Stimulated activated memory B cell treated with anti-CD40 and anti-IgM and Interleukin-4, amounts not matched to agents 10 μg/mL and 1 μg/mL and 100 μg/mL, for 72 hours (primary cell): ENCODE data around the gene IL17B.
A peak's percentile ranks its signal among the peaks of the same experiment; 100 is the strongest.

Experiments used
- ATAC-seq: fragments of 150-1000 bp; cut with Tn5 transposase; 2 replicates; pipeline ENCODE4 v1.10.0; 2021
- H3K27ac Mint-ChIP-seq: one replicate; pipeline ENCODE4 v1.8.0; 2022; ENCODE audit warnings: mild to moderate bottlenecking, mixed read lengths
- H3K27me3 Mint-ChIP-seq: one replicate; pipeline ENCODE4 v1.8.0; 2022; ENCODE audit warnings: mixed read lengths
- H3K36me3 Mint-ChIP-seq: one replicate; pipeline ENCODE4 v1.8.0; 2022; ENCODE audit warnings: mixed read lengths
- H3K4me1 Mint-ChIP-seq: one replicate; pipeline ENCODE4 v1.8.0; 2022; ENCODE audit warnings: mixed read lengths
- H3K4me3 Mint-ChIP-seq: one replicate; pipeline ENCODE4 v1.8.0; 2022; ENCODE audit warnings: mild to moderate bottlenecking, moderate library complexity, mixed read lengths
- H3K9me3 Mint-ChIP-seq: one replicate; pipeline ENCODE4 v1.8.0; 2022; ENCODE audit warnings: mixed read lengths

The IL17B gene

DNA sequence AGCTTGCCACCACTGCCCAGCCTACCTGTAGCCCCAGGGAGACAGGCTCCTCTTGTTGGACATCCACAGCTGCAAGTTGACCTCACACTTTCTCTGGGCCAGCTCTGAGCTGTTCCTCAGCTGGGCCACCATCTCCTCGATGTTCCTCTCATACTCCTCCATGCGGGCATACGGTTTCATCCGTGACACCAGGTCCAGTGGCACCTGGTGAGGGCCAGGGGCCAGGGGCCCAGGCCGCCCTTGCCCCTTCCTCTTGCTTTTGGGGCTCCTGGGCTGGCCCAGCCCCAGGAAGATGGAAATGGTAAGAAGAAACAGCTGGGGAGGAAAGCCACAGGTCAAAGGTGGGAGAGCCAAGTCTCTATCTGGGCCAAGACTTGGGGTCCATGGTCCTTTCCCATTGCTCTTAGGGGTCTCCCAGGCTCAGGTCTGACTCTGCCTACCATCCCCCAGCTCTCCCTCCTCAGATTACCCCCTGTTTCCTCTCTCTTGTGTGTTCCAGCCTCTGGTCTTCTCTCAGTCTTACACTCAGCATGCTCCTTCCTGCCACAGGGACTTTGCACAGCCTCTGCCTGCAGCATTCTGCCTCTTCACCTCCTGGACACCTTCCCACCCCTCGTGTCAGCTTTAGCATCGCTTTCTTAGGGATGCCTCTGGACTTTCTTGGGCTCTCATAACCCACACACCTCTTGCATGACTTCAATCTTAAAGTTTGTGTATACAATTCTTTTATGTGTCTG lies 2.2 kb downstream of the IL17B start:
- H3K27me3 Mint-ChIP-seq = no peaks in the 10 kb centered on the region
- no peaks in the 10 kb centered on the region for H3K9me3 Mint-ChIP-seq
- peaks cover 5% of the 10 kb centered on the region for H3K4me1 Mint-ChIP-seq
- H3K27ac Mint-ChIP-seq = no peak overlapping the region
- H3K36me3 Mint-ChIP-seq = no peaks in the 10 kb centered on the region
- ATAC-seq = no peak
- no peak overlapping the region for H3K4me3 Mint-ChIP-seq

DNA sequence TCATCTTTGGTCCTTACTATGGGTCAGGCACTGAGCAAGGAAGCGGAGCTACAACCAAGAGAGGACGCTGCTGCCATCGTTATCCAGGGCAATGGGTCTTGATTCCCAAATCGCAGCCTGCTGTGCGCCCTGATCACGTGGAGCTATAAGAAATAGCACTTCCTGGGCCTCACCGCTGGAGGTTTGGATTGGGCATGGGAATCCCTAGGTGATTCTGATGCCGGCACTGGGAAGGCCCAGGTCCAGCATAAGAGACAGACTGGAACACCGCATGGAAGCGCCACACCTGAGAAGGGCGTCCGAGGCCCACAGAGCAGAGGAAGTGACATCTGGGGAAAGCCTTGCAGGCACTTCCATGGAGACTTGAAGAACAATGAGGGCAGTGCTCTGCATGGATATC lies 3.0 kb downstream of the IL17B start:
- Mint-ChIP-seq H3K36me3 (no peaks in the 10 kb centered on the region), H3K27me3 (no peaks in the 10 kb centered on the region), H3K9me3 (no peaks in the 10 kb centered on the region), H3K4me1 (no peaks in the 10 kb centered on the region), H3K27ac (no peak overlapping the region), H3K4me3 (no peak overlapping the region)
- ATAC-seq = no peak

DNA sequence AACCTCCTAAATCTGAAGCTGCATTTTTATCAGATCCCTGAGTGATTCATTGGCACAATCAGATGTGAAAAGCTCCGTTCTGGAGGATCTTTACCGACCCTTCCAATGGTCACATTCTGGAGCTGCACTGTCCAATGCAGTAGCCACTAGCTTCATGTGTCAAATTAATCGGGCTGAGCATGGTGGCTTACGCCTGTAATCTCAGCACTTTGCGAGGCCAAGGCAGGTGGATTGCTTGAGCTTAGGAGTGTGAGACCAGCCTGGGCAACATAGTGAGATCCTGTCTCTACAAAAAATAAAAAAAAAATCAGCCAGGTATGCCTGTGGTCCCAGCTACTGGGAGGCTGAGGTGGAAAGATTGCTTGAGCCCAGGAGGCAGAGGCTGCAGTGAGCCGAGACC lies 3.7 kb downstream of the IL17B start:
- no peaks in the 10 kb centered on the region for H3K27me3 Mint-ChIP-seq
- H3K36me3 Mint-ChIP-seq = no peaks in the 10 kb centered on the region
- H3K4me1 Mint-ChIP-seq = no peaks in the 10 kb centered on the region
- no peak for ATAC-seq
- H3K27ac Mint-ChIP-seq = no peak overlapping the region
- H3K4me3 Mint-ChIP-seq = no peak overlapping the region
- H3K9me3 Mint-ChIP-seq = no peaks in the 10 kb centered on the region

DNA sequence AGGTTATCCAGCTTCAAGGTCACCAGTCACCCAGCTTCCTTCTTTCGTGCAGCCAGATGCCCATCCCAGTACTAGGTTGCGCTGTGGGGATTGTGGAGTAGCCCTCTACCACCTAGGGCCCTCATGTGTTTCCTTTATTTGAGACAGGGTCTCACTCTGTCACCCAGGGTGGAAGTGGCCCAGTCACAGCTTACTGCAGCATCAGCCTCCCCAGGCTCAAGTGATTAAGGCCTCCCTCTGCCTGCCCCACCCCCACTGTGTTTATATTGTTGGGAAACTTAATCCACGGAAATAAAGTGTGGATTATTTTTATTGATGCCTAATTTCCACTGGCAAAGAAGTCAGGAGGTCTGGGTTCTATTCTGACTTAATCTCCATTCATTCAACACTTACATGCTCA lies 4.3 kb downstream of the IL17B start:
- H3K27me3 Mint-ChIP-seq = no peaks in the 10 kb centered on the region
- no peaks in the 10 kb centered on the region for H3K9me3 Mint-ChIP-seq
- H3K4me3 Mint-ChIP-seq = no peak overlapping the region
- no peaks in the 10 kb centered on the region for H3K4me1 Mint-ChIP-seq
- no peaks in the 10 kb centered on the region for H3K36me3 Mint-ChIP-seq
- no peak overlapping the region for H3K27ac Mint-ChIP-seq
- no peak for ATAC-seq

DNA sequence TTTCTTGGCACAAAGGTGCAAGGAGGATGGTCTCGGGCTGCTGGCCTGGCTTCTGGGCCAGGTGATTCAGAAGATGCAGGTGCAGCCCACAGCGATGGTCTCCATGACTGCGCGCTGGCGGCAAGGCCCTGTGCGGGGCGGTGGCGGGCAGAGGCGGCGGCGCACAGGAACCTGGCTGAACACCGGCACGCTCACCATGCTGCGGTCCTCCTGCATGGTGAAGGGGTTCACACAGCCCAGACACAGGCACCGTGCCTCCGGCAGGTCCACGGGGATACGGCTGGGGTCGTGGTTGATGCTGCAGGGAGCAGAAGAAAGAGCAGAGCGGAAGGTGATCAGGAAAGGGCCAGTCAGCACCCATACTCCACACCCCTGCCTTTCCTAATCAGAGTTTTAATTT lies 4.8 kb downstream of the IL17B start:
- Mint-ChIP-seq H3K27ac (no peak overlapping the region), H3K36me3 (no peaks in the 10 kb centered on the region), H3K4me1 (no peaks in the 10 kb centered on the region), H3K4me3 (no peak overlapping the region), H3K27me3 (no peaks in the 10 kb centered on the region), H3K9me3 (no peaks in the 10 kb centered on the region)
- ATAC-seq = no peak

DNA sequence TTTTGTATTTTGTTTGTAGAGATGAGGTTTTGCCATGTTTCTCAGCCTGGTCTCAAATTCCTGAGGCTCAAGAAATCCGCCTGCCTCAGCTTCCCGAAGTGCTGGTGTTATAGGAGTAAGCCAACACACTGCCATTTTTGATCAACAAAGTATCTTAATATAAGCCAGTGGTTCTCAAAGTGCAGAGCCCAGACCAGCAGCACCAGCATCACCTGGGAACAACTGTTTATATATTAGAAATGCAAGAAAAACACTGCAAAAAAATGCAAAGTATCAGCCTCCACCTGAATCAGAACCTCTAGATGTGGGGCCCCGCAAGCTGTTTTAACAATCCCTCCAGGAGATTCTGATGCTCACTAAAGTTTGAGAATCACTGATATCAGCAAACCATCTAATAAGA lies 6.2 kb downstream of the IL17B start:
- peaks cover 5% of the 10 kb centered on the region for H3K4me1 Mint-ChIP-seq
- no peak overlapping the region for H3K27ac Mint-ChIP-seq
- no peak for ATAC-seq
- H3K36me3 Mint-ChIP-seq = peaks cover 6% of the 10 kb centered on the region
- no peak overlapping the region for H3K4me3 Mint-ChIP-seq
- H3K9me3 Mint-ChIP-seq = no peaks in the 10 kb centered on the region
- H3K27me3 Mint-ChIP-seq = no peaks in the 10 kb centered on the region

DNA sequence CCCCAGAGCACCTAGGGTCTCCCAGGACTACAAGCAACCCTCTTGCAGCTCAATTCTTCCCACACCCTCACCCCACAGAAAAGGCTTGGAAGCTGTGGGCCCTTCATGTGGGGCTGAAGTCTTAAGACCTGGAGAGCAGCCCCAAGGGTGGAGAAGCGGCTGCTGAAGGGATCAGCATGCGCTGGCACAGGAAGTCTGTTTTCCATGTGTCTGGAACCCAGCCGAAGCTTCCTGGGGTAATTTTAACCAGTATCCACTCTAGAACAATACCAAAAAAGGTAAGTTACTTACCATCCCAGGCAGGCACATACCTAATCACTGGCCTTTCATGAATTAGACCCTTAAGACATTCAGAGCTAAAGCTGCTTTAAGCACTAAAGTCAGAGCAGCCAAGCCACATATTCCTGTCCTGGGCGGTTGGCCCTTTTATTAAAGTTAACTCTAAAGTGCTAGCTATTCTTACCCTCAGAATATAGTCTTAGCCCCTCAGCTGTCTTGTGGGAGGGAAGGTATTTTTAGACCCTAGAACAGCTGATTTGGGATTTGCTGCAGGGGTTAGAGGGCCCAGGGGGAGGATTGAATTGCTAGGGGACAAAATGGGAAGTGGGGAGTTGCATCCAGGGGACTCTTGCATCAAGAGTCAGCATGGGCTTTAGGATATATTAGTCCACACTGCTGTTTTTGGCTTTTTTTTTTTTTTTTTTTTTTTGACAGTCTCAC lies 6.9 kb downstream of the IL17B start:
- Mint-ChIP-seq H3K9me3 (no peaks in the 10 kb centered on the region), H3K4me1 (peaks cover 12% of the 10 kb centered on the region), H3K27ac (no peak overlapping the region), H3K27me3 (no peaks in the 10 kb centered on the region), H3K36me3 (peaks cover 6% of the 10 kb centered on the region), H3K4me3 (no peak overlapping the region)
- no peak for ATAC-seq

DNA sequence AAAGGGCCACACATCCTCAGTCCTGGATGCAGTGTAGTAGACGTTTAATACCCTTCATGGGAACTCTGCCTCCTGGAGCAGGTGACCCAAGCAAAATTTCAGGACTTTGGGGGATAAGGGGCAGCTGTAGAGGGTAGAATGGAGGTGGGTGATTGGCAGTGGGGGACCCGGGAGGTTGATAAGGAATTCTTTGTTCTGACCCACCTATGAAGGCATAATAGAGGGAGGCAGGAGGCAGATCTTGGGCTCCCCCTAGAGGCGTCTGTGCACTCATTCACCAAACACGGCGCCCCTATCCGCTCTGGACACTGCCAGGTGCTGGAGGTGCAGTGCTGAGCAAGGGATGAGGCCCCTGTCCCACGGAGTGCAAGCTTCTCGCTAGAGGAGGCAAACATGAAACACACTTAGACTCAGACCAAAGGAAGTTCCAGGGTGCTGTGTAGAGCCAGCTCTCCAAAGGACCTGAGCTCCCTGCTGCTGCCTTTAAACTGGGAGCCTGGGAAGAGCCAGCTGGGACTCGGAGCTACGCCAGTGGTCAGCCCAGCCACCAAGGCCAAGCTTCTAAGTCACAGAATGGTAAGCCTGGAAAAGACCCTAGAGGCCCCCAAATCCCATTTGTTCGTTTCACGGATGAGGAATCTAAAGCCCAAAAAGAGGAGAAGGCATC lies 7.7 kb downstream of the IL17B start:
- peak; percentile 81 for ATAC-seq
- H3K27ac Mint-ChIP-seq = no peak overlapping the region
- H3K9me3 Mint-ChIP-seq = no peaks in the 10 kb centered on the region
- peaks cover 6% of the 10 kb centered on the region for H3K36me3 Mint-ChIP-seq
- H3K27me3 Mint-ChIP-seq = no peaks in the 10 kb centered on the region
- no peak overlapping the region for H3K4me3 Mint-ChIP-seq
- peaks cover 15% of the 10 kb centered on the region for H3K4me1 Mint-ChIP-seq

DNA sequence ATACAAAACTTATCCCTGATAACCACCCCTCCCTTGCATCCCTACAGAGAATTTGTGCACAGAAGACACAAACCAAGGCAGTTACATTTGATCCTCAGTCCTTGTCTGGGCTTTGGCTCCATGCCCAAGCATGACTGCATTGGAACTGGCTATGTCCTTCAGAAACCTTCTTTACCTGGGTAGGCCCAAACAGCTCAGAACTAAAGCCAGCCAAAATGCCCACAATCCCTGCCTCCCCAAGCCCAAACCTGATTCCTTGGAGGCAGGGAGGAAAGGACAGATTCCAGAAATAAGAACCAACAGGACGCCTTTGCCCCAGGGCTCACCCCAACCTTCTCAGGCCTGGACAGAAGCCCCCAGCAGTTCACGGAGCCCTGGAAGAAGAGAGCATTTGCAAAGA lies 8.2 kb downstream of the IL17B start:
- H3K4me1 Mint-ChIP-seq = peaks cover 15% of the 10 kb centered on the region
- no peak for ATAC-seq
- no peaks in the 10 kb centered on the region for H3K27me3 Mint-ChIP-seq
- H3K27ac Mint-ChIP-seq = no peak overlapping the region
- peaks cover 6% of the 10 kb centered on the region for H3K36me3 Mint-ChIP-seq
- no peak overlapping the region for H3K4me3 Mint-ChIP-seq
- no peaks in the 10 kb centered on the region for H3K9me3 Mint-ChIP-seq

DNA sequence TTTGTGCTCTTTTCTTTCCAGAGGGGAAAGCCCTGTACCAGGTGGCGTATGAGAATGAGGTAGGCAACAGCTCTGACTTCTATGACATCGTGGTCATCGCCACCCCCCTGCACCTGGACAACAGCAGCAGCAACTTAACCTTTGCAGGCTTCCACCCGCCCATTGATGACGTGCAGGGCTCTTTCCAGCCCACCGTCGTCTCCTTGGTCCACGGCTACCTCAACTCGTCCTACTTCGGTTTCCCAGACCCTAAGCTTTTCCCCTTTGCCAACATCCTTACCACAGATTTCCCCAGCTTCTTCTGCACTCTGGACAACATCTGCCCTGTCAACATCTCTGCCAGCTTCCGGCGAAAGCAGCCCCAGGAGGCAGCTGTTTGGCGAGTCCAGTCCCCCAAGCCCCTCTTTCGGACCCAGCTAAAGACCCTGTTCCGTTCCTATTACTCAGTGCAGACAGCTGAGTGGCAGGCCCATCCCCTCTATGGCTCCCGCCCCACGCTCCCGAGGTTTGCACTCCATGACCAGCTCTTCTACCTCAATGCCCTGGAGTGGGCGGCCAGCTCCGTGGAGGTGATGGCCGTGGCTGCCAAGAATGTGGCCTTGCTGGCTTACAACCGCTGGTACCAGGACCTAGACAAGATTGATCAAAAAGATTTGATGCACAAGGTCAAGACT lies 11.0 kb downstream of the IL17B start:
- Mint-ChIP-seq H3K36me3 (peaks cover 14% of the 10 kb centered on the region), H3K4me1 (peaks cover 15% of the 10 kb centered on the region), H3K4me3 (no peak overlapping the region), H3K27me3 (no peaks in the 10 kb centered on the region), H3K9me3 (no peaks in the 10 kb centered on the region), H3K27ac (no peak overlapping the region)
- no peak for ATAC-seq

DNA sequence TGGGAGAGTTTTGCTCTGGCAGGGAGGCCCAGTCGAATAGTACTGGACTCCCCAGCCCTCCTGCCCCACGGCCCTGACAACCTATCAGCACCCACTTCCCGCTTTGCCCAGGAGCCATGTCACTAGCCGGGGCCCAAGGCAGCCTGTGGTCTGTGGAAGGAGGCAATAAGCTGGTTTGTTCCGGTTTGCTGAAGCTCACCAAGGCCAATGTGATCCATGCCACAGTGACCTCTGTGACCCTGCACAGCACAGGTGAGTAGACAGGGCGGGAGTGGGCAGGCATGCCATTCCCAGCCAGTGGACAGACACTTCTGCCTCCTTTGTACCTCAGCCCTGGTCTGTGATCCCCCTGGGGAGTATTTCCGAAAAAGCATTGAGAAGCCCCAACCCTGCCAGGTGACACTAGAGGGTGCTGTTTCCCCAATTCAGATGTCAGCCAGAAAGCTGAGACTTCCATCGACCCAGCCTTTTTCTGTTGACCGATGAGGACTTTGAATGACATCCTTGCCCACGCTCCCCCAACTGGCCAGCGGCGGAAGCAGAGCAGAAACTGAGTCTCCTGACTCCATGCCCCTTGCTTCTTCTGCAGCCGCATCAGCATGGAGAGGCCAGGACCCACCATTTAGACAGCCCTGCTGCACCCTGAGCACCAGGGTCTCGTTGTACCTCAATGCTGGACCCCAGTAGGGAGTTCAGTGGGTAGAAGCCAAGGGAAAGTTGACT lies 11.7 kb downstream of the IL17B start:
- Mint-ChIP-seq H3K4me1 (peaks cover 15% of the 10 kb centered on the region), H3K27me3 (no peaks in the 10 kb centered on the region), H3K9me3 (no peaks in the 10 kb centered on the region), H3K36me3 (peaks cover 19% of the 10 kb centered on the region), H3K4me3 (no peak overlapping the region), H3K27ac (no peak overlapping the region)
- peak; percentile 72 for ATAC-seq

DNA sequence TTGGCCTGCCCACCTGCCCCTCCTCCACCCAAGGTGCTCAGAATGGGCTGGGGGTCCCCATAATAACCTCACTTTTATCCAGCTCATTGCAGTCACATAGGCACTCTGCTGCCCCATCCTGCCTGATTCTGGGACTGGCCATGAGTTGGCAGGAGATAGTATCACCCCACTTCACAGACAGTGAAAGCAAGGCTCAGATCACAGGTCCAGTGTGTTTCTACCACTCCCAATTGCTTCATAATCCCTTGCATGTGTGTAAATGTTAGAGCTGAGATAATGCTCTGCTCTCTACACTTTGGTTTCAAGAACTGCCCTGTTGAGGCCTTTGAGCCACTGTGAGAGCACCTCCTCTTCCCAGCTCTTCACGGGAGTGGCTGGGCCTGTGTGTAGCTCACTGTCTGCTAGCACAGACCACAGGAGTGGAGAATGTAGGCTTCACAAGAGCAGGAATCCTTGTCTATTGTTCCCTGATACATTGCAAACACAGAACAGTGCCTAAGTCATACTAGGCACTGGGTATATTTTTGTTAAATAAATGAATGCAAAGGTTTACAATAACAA lies 12.8 kb downstream of the IL17B start:
- Mint-ChIP-seq H3K27me3 (no peaks in the 10 kb centered on the region), H3K9me3 (no peaks in the 10 kb centered on the region), H3K36me3 (peaks cover 19% of the 10 kb centered on the region), H3K27ac (no peak overlapping the region), H3K4me3 (no peak overlapping the region), H3K4me1 (peaks cover 15% of the 10 kb centered on the region)
- ATAC-seq = no peak

DNA sequence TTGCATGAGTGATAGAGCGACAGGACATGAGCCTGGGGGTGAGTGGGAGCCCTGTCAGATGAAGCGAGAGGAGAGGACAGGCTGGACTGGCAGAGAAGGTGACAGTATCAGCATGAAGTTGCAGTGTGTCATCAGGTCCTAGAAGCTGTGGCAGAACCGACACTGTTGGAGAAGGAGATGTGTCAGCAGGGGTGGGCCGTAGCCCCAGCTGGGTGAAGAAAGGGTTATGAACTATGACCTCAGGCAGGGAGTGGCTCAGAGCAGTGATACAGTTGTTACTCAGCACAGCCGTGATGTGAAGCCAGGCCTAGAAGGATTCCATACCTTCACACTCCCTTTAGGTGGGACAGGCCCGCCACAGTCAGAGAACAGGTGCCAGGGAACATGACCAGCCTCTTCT lies 13.7 kb downstream of the IL17B start:
- peaks cover 15% of the 10 kb centered on the region for H3K4me1 Mint-ChIP-seq
- no peak overlapping the region for H3K4me3 Mint-ChIP-seq
- no peaks in the 10 kb centered on the region for H3K27me3 Mint-ChIP-seq
- H3K9me3 Mint-ChIP-seq = no peaks in the 10 kb centered on the region
- ATAC-seq = no peak
- H3K27ac Mint-ChIP-seq = no peak overlapping the region
- H3K36me3 Mint-ChIP-seq = peaks cover 19% of the 10 kb centered on the region

DNA sequence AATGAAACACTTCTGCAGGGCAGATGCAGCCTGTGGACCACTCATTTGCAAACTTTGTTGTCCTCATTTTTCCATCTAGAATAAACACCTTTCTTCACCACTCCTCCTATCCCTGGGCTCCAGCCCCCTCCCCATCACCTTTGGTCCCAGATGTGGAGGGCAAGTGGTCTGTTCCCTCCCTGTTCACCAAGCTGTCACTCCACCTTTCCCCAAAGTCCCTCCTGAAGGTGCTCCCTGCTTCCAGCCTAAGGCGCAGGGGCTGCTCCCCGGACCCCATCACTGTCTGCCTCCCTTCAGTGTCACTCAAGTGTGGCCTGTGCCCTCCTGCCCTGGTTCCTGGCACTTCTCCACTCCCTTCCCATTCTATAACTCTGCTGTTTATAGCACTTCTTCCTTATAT lies 14.4 kb downstream of the IL17B start:
- Mint-ChIP-seq H3K4me3 (no peak overlapping the region), H3K9me3 (no peaks in the 10 kb centered on the region), H3K36me3 (peaks cover 19% of the 10 kb centered on the region), H3K27me3 (no peaks in the 10 kb centered on the region), H3K4me1 (peaks cover 15% of the 10 kb centered on the region), H3K27ac (no peak overlapping the region)
- no peak for ATAC-seq

DNA sequence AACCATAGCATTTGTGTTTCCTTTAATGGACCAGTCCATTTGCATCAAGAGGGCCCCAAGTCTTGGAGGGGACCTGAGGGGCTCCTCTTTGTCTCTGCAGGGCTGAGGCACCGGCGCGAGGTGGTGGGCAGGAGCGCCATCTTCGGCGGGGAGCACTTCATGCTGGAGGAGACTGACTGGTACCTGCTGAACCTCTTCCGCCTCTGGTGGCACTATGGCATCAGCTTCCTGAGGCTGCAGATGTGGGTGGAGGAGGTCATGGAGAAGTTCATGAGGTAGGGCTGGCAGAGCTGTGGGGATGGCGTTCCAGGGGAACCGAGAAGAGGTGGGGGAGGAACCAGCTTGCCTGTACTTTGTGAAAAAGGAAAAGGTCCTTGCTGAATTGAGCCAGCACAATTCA lies 15.2 kb downstream of the IL17B start:
- H3K27ac Mint-ChIP-seq = no peak overlapping the region
- H3K27me3 Mint-ChIP-seq = no peaks in the 10 kb centered on the region
- no peak overlapping the region for H3K4me3 Mint-ChIP-seq
- no peak for ATAC-seq
- peaks cover 19% of the 10 kb centered on the region for H3K36me3 Mint-ChIP-seq
- no peaks in the 10 kb centered on the region for H3K9me3 Mint-ChIP-seq
- H3K4me1 Mint-ChIP-seq = peaks cover 18% of the 10 kb centered on the region
